Stimulated activated CD4-positive, alpha-beta T cell treated with anti-CD3 and anti-CD28 coated beads, Interleukin-15, amount 100 ng/mL, for 24 hours (primary cell): ENCODE results near the gene WDR1.

Source experiments
- DNase-seq: peaks from one replicate; pipeline ENCODE4 v3.0.0-alpha.2; 2020

Gene WDR1

GRCh38 chr4:10097906-10098779 is 18.5 kb downstream of the WDR1 start:
- DNase-seq: no peak

- DNase-seq: peak; percentile 26
Measured at GRCh38 chr4:10096978-10097335, 19.6 kb downstream of the WDR1 start.

GRCh38 chr4:10096201-10096977 is 20.2 kb downstream of the WDR1 start:
- peak; percentile 91 for DNase-seq

GRCh38 chr4:10095296-10095991 is 21.2 kb downstream of the WDR1 start:
- DNase-seq: peak; percentile 38

- DNase-seq: no peak
Measured at GRCh38 chr4:10094841-10095240, 21.8 kb downstream of the WDR1 start.

- DNase-seq: peak; percentile 71
Measured at GRCh38 chr4:10093801-10094552, 22.6 kb downstream of the WDR1 start.

- no peak for DNase-seq
Measured at GRCh38 chr4:10093271-10093621, 23.4 kb downstream of the WDR1 start.

GRCh38 chr4:10092481-10093270 is 23.9 kb downstream of the WDR1 start:
- no peak for DNase-seq

- DNase-seq: no peak
Measured at GRCh38 chr4:10091531-10092181, 24.9 kb downstream of the WDR1 start.

- DNase-seq: no peak
Measured at GRCh38 chr4:10090467-10091250, 25.9 kb downstream of the WDR1 start.

GRCh38 chr4:10089346-10089745 is 27.3 kb downstream of the WDR1 start:
- DNase-seq: no peak

GRCh38 chr4:10088135-10089010 is 28.2 kb downstream of the WDR1 start:
- DNase-seq: no peak

- DNase-seq: no peak
Measured at GRCh38 chr4:10087152-10087791, 29.3 kb downstream of the WDR1 start.

GRCh38 chr4:10086506-10087120 is 30.0 kb downstream of the WDR1 start:
- DNase-seq: no peak

GRCh38 chr4:10085828-10086505 is 30.6 kb downstream of the WDR1 start:
- DNase-seq: no peak

- DNase-seq: no peak
Measured at GRCh38 chr4:10085386-10085785, 31.2 kb downstream of the WDR1 start.

- DNase-seq: no peak
Measured at GRCh38 chr4:10084651-10085358, 31.8 kb downstream of the WDR1 start.
